HL-60/S4 treated with retinoic acid at 250 ng/mL for 4 days and 3 days (cell line): Measurements from ENCODE around the gene GMPPB.
"Not testable (repeated sequence)": the region's sequence is repeated elsewhere in the genome, so short reads cannot be mapped to it uniquely, and the experiment has no call there.

ENCODE experiments used
- in situ Hi-C: fragments of 300-500 bp; cut with MboI; formaldehyde crosslinking; loops from 2 replicates; pipeline ENCODE4 v1.7.0; 2022; ENCODE audit warnings: low sequenced_read_pairs

Gene GMPPB

DNA sequence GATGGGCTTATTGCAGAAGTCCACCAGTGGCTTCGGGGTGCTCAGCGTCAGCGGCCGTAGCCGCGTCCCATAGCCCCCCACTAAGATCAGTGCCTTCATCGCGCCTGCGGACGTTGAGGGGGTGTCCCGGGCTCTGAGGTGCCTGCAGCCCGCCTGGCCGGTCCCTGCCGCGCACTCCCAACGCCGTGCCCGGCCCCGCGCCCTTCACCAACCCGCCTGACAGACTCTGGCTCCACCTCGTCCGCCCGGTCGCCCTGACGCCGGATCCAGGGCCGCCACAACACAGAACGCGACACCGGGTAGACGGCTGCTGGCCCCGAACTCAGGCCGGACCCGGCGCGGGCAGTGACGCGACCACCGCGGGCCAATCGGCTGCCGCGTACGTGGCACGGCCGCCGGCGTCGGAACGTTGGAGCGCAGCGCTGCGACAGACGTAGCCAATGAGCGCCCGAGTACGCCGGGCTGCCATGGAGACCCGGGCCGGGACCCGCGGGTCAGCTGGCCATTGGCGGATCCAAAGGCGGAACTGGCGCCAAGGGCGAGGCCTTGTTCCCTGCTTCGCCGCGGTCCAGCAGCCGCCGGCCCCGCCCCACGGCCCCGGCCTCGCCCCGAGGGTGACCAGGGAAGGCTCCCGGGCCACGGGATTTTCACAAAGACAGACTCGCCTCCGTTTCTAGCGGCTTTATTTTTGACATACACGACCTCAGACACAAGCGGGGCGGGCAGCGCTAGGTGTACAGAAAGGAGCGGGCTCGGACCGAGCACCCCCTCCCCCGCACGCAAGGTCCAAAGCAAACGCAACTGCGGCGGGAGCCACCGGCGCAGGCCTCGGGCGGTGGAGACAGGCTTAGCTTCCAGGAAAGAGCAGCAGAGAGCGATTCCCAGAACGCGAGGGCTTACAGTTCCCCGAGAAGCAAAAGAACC, at the start of gene GMPPB:
GMPPB (minus strand) TSS at position 324 of the 924 bp plus-strand sequence; CDS start at position 99, 225 bp downstream.
- in situ Hi-C loops = no loop called here

GRCh38 chr3:49772703-49773102, 49.0 kb upstream of the GMPPB start:
- in situ Hi-C loops = no loop called here

DNA sequence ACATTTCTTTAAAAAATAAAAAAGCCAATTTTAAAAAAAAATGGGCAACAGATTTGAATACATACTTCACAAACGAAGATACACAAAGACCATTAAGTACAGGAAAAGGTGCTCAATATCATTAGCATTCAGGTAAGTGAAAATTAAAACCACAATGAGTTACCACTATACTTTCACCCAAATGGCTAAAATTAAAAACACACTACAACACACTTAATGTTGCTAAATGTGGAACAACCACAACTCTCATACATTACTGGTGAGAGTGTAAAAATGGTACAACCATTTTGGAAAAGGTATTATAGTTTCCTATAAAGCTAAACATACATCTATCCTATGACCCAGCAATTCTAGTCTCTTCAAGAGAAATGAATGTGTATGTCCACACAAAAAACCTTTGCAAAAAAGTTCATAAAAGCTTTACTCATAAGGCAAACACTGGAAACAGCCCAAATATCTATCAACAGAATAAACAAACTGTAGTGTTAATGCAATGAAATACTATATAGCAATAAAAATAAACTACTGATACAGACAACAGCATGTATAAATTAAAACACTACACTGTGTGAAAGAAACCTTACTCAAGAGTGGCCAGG, 47.7 kb upstream of the GMPPB start:
- in situ Hi-C loops = no loop called here

GRCh38 chr3:49769926-49770325, 46.2 kb upstream of the GMPPB start:
- in situ Hi-C loops = no loop called here

GRCh38 chr3:49769286-49769915, 45.6 kb upstream of the GMPPB start:
- in situ Hi-C loops = no loop called here

DNA sequence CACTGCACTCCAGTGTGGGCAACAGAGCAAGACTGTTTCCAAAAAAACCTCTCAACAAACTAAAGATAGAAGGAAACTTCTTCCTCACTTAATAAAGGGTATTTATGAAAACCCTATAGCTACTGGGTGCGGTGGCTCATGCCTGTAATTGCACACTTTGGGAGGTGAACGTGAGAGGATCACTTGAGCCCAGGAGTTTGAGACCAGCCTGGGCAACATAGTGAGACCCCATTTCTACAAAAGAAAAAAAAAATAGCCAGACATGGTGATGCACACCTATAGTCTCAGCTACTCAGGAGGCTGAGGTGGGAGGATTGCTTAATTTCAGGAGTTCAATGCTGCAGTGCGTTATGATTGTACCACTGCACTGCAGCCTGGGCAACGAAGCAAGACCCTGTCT, 40.2 kb upstream of the GMPPB start:
- in situ Hi-C loops = no loop called here

- in situ Hi-C loops = no loop called here
Measured at GRCh38 chr3:49761661-49762060, 37.9 kb upstream of the GMPPB start.

DNA sequence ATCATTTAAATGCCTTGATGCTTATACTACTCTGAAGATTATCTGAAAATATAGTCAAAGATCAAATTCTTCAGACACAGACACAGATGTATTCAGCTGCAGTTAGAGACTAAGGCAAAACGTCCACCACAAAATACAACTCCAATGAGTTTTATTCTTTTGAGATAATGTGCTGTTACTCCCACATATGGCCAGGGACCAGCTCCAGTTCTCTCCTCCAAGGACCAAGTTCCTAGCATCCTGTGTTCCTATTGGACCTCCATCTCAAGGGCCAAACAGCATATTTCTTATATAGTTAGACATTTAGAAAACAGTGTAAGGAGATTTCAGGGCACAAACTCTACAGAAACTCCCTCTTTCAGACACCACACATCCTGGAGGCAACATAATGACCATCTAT, 35.5 kb upstream of the GMPPB start:
- in situ Hi-C loops = no loop called here

DNA sequence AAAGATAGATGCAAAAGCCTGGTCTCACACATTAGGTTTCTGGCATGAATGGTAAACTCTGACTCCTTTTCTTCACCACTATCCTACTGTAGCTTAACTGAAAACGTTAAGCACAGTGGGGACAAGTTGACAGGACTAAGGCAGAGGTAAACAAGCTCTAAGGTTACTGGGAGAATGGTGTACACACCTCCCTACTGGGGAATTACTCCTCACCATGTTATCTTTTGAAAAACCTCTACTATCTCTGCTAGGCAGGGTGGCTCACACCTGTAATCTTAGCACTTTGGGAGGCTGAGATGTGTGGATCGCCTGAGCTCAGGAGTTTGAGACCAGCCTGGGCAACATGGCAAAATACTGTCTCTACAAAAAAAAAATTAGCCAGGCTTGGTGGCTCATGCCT, 33.4 kb upstream of the GMPPB start:
- in situ Hi-C loops = no loop called here

GRCh38 chr3:49756036-49756435, 32.3 kb upstream of the GMPPB start:
- in situ Hi-C loops = no loop called here

DNA sequence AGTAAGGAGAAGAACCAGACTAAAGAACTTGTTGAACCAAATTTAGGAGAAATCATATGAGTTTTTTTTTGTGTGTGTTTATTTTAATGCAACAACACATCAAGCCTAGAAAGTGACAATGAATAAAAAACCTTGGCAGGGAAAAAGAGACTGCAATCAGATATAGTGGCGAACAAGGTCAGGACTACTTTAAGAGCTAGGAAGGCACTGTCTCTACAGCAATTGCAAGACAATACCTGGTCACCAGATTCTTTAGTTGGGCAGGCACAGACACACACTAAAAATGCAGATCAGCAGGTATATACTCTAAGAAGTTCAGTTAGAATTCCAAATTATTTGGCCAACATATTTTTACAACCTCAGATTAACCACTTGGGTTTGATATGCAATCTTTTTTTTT, 30.8 kb upstream of the GMPPB start:
- in situ Hi-C loops = no loop called here

- in situ Hi-C loops = no loop called here
Measured at GRCh38 chr3:49751501-49751900, 27.8 kb upstream of the GMPPB start.

GRCh38 chr3:49750056-49750455, 26.3 kb upstream of the GMPPB start:
- in situ Hi-C loops = no loop called here

DNA sequence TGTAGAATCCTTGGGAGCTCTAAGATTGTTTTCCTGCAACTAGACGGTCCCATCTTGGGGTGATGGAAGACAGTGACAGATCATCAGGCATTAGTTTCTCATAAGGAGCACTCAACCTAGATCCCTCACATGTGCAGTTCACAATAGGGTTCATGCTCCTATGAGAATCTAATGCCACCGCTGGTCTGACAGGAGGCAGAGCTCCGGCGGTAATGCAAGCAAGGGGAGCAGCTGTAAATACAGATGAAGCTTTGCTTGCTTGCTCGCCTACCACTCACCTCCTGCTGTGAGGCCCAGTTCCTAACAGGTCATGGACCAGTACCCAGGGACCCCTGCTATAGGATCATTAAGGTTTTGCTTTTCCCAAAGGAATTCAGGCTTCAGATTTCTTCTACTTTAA, 25.1 kb upstream of the GMPPB start:
- in situ Hi-C loops = not testable (repeated sequence)

DNA sequence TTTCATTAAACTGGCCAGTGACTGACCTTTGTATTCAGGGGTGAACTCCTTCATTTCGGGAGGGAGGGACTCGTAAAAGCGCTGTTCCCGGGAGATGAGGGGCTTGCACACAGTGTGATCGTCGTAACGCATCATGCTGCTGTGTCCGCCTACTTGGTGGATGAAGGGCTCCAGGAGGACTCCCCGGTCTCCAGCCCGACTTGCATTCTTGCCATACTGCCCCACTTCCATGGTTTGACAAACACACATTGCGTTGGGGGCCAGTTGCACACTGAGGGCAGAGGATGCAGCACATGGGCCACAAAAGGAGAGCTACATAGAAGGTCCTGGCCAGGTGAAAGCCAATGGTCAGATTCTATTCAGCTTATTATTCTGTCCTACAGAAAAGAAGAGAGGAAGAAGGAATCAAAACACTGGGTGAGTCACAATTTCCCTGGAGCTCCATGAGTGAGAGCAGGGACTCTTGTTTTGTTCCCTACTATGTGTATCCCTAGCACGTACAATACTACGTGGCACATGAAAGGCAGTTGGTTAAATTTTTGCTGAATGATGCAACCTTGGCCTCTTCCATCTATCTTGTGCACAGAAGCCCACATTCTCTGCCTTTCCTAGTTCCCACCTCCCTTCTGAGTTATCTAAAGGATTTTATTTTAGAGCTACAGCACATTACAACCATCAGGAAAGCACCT, 24.2 kb upstream of the GMPPB start:
- in situ Hi-C loops = no loop called here

DNA sequence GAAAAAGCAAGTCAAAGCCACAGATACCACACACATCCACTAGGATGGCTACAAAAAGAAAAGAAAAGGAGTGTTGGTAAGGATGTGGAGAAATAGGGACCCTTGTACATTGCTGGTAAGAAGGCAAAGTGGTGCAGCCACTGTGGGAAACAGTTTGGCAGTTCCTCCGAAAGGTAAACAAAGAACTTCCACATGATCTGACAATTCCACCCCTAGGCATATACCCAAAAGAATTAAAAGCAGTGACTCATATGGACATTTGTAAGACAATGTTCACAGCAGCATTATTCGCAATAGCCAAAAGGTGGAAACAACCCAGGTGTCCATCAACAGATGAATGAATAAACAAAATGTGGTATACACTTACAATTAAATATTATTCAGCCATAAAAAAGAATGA, 22.2 kb upstream of the GMPPB start:
- in situ Hi-C loops = no loop called here

GRCh38 chr3:49740427-49740826, 16.7 kb upstream of the GMPPB start:
- in situ Hi-C loops = no loop called here

DNA sequence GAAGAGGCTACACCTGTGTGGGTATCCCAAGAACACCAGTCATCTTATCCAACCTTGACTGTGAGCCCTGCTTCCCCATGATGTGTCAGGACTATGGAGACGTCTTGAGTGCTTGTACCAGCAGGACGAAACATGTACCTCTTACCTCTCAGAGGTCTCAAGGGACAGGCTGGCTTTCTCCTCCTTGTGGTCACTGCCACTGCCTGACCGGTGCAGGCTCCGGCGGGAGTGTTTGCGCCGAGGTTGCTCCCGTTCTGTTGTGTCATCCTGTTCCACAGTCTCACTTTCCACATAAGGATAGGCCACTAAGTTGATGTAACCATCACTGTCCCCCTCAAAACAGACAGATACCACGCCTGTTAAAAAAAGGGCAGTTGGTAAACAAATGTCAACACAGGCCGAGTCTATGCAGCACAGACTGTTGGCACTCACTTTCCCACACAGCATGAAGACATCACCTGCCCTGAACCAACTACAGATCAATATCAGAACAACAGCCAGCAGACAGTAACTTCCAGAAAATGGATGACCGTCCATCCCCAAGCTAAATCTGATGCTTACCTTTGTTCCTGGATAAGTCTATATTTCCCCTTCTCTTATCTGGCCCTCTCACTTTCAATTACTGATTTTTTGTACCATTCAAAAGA, 14.4 kb upstream of the GMPPB start:
- in situ Hi-C loops = no loop called here

DNA sequence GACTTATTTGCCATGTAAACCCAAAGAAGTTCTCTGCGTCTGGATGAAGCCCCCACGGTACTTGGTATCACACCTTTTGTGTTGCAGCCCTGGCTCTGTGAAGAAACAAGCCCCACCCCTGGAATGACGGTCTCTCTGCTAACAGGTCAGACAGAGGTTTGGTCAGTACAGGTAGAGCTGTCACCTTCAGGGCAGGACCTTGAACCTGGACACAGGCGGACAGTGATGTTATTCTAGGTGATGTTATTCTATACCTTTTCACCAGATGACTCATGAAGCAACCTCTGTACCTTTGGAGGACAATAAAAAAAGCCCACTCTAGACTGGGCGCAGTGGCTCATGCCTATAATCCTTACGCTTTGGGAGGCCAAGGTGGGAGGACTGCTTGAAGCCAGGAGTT, 11.0 kb upstream of the GMPPB start:
- in situ Hi-C loops = no loop called here

DNA sequence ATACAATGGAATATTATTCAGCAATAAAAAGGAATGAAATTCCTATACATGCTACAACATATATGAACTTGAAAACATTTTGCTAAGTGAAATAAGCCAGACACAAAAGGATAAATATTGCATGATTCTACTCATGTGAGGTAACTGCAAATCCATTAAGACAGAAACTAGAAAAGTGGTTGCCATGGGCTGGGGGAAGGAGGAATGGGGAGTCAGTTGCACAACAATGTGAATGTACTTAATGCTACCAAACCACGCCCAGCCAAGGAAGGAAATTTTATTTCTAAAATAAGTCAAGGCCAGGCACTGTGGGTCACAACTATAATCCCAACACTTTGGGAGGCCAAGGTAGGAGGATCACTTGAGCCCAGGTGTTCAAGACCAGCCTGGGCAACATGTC, 9.8 kb upstream of the GMPPB start:
- in situ Hi-C loops = no loop called here

DNA sequence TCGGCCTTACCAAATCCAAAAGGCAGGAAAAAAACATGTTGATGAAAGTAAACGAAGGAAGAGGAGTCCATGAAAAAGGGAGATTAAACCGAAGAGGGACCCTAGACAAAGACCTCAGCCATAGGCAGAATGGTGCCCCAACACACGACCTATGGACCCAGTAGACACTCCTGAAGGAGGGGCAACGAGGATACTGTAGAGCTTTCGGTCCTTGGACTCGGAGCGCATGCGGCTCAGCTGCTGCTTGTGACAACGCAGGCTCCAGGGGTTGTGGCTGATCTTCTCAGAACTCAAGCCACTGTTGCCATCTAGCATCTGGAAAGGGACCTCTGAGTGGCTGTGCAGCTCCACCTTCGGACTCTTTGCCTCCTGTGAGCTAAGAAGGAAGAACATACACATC, 8.8 kb upstream of the GMPPB start:
- in situ Hi-C loops = no loop called here
